HCT116 (cell line): ENCODE measurements around the gene CPT2.

Source experiments
- CTCF ChIP-seq, 3 experiments: fragments of 200-600 bp in 1 of 3; sonication (generic) in 1 of 3; IDR thresholded peaks in 2 of 3; conservative IDR thresholded peaks in 1 of 3; 2 replicates each; pipeline ENCODE4 v1.5.1; 2012 to 2017; ENCODE audit warnings: low read depth in 2 of 3, low read length in 2 of 3, antibody characterized with exemption in 1 of 3, borderline replicate concordance in 1 of 3, control low read depth in 1 of 3, mild to moderate bottlenecking in 1 of 3, mixed read lengths in 1 of 3, mixed run types in 1 of 3, moderate library complexity in 1 of 3; ENCODE audit not compliant: insufficient read depth in 1 of 3
- EGR1 ChIP-seq: IDR thresholded peaks from 2 replicates; pipeline ENCODE4 v1.6.1; 2012; ENCODE audit warnings: low read depth
- FOSL1 ChIP-seq: IDR thresholded peaks from 2 replicates; pipeline ENCODE4 v1.6.1; 2012; ENCODE audit warnings: low read depth
- POLR2A ChIP-seq: IDR thresholded peaks from 2 replicates; pipeline ENCODE4 v1.7.0; 2011; ENCODE audit warnings: borderline replicate concordance; ENCODE audit not compliant: insufficient read depth, insufficient read length; ENCODE audit errors: extremely low read depth
- SIN3A ChIP-seq: IDR thresholded peaks from 2 replicates; pipeline ENCODE4 v1.6.1; 2012; ENCODE audit warnings: low read depth
- TF ChIP-seq, protein P1 (sequence below): IDR thresholded peaks from 2 replicates; pipeline ENCODE4 v1.6.1; 2012; ENCODE audit warnings: low read depth

GRCh38 chr1:53241828-53242227 is 45.2 kb downstream of the CPT2 start:
- no peak for TF ChIP-seq EGR1
- no peak for TF ChIP-seq CTCF (IDR thresholded peaks at IDR 0.05 in 2 of 3, conservative IDR thresholded peaks at IDR 0.05 in 1 of 3; ENCODE audit: borderline replicate concordance in 1 of 3, insufficient read depth in 1 of 3, low read depth in 2 of 3, low read length in 2 of 3)
- no peak for TF ChIP-seq POLR2A
- no peak for TF ChIP-seq SIN3A
- TF ChIP-seq, protein P1, sequence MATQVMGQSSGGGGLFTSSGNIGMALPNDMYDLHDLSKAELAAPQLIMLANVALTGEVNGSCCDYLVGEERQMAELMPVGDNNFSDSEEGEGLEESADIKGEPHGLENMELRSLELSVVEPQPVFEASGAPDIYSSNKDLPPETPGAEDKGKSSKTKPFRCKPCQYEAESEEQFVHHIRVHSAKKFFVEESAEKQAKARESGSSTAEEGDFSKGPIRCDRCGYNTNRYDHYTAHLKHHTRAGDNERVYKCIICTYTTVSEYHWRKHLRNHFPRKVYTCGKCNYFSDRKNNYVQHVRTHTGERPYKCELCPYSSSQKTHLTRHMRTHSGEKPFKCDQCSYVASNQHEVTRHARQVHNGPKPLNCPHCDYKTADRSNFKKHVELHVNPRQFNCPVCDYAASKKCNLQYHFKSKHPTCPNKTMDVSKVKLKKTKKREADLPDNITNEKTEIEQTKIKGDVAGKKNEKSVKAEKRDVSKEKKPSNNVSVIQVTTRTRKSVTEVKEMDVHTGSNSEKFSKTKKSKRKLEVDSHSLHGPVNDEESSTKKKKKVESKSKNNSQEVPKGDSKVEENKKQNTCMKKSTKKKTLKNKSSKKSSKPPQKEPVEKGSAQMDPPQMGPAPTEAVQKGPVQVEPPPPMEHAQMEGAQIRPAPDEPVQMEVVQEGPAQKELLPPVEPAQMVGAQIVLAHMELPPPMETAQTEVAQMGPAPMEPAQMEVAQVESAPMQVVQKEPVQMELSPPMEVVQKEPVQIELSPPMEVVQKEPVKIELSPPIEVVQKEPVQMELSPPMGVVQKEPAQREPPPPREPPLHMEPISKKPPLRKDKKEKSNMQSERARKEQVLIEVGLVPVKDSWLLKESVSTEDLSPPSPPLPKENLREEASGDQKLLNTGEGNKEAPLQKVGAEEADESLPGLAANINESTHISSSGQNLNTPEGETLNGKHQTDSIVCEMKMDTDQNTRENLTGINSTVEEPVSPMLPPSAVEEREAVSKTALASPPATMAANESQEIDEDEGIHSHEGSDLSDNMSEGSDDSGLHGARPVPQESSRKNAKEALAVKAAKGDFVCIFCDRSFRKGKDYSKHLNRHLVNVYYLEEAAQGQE: no peak
- TF ChIP-seq FOSL1: no peak
